Liver (tissue), 9 donors: ENCODE results near the gene TFAP2D. TPM values are rescaled to one million over a fixed set of nuclear protein-coding genes. Genes with fewer than 3 reads are reported as not detected.

Experiments used
- DNase-seq: peaks from one replicate; pipeline ENCODE4 v3.0.0-alpha.2; 2017; ENCODE audit warnings: low spot score
- H3K27ac ChIP-seq, 2 donors: one replicate each; pipeline ENCODE4 v1.7.0; 2013; ENCODE audit warnings: inconsistent platforms in 2 of 2, low read length in 2 of 2, control low read depth in 1 of 2, low read depth in 1 of 2, mild to moderate bottlenecking in 1 of 2
- H3K27me3 ChIP-seq, 4 donors: one replicate each; pipeline versions ENCODE4 v1.6.1 to v1.7.0; 2013; ENCODE audit warnings: low read length in 3 of 4, inconsistent platforms in 1 of 4, mild to moderate bottlenecking in 1 of 4, moderate library complexity in 1 of 4; ENCODE audit not compliant: control insufficient read depth in 4 of 4, insufficient read depth in 4 of 4
- H3K36me3 ChIP-seq, 4 donors: one replicate each; pipeline versions ENCODE4 v1.6.1 to v1.7.0; 2013; ENCODE audit warnings: low read length in 3 of 4, mild to moderate bottlenecking in 3 of 4, low read depth in 1 of 4, moderate library complexity in 1 of 4; ENCODE audit not compliant: control insufficient read depth in 4 of 4, insufficient read depth in 3 of 4
- H3K4me1 ChIP-seq, 4 donors: one replicate each; pipeline versions ENCODE4 v1.6.1 to v1.7.0; 2013; ENCODE audit warnings: low read length in 3 of 4, mild to moderate bottlenecking in 3 of 4, moderate library complexity in 1 of 4; ENCODE audit not compliant: control insufficient read depth in 4 of 4, insufficient read depth in 4 of 4
- H3K4me3 ChIP-seq, 3 donors: one replicate each; pipeline versions ENCODE4 v1.6.1 to v1.7.0; 2013; ENCODE audit warnings: low read length in 3 of 3, control low read depth in 1 of 3, low read depth in 1 of 3, mild to moderate bottlenecking in 1 of 3
- H3K9ac ChIP-seq, 2 donors: one replicate each; pipeline ENCODE4 v1.7.0; 2013; ENCODE audit warnings: low read length in 2 of 2, mild to moderate bottlenecking in 2 of 2, moderate library complexity in 2 of 2, control low read depth in 1 of 2, low read depth in 1 of 2
- H3K9me3 ChIP-seq, 4 donors: one replicate each; pipeline versions ENCODE4 v1.6.1 to v1.7.0; 2013; ENCODE audit warnings: low read length in 3 of 4; ENCODE audit not compliant: control insufficient read depth in 4 of 4
- FOXA2 ChIP-seq: IDR thresholded peaks from 2 replicates; pipeline ENCODE4 v1.6.1; 2016; ENCODE audit warnings: antibody characterized with exemption
- GABPA ChIP-seq, 2 donors: IDR thresholded peaks in 1 of 2; conservative IDR thresholded peaks in 1 of 2; 2 replicates each; pipeline ENCODE4 v1.6.1; 2016; ENCODE audit warnings: antibody characterized with exemption in 2 of 2, mild to moderate bottlenecking in 1 of 2, moderate library complexity in 1 of 2
- HNF4A ChIP-seq, 2 donors: conservative IDR thresholded peaks; 2 replicates each; pipeline ENCODE4 v1.6.1; 2016; ENCODE audit warnings: antibody characterized with exemption in 2 of 2, mild to moderate bottlenecking in 2 of 2
- HNF4G ChIP-seq: IDR thresholded peaks from 2 replicates; pipeline ENCODE4 v1.6.1; 2016; ENCODE audit warnings: antibody characterized with exemption
- NR2F2 ChIP-seq: IDR thresholded peaks from 2 replicates; pipeline ENCODE4 v1.6.1; 2016; ENCODE audit warnings: antibody characterized with exemption
- RAD21 ChIP-seq, 2 donors: IDR thresholded peaks; 2 replicates each; pipeline ENCODE4 v1.6.1; 2016; ENCODE audit warnings: antibody characterized with exemption in 2 of 2, mild to moderate bottlenecking in 2 of 2
- RXRA ChIP-seq, 2 donors: IDR thresholded peaks; 2 replicates each; pipeline ENCODE4 v1.6.1; 2017 to 2018; ENCODE audit warnings: antibody characterized with exemption in 2 of 2, mild to moderate bottlenecking in 1 of 2
- TAF1 ChIP-seq: conservative IDR thresholded peaks from 2 replicates; pipeline ENCODE4 v1.6.1; 2016; ENCODE audit warnings: antibody characterized with exemption, mild to moderate bottlenecking
- YY1 ChIP-seq: IDR thresholded peaks from 2 replicates; pipeline ENCODE4 v1.6.1; 2016; ENCODE audit warnings: antibody characterized with exemption, mild to moderate bottlenecking
- WGBS: extraction: QIAGEN DNeasy Blood & Tissue Kit; methylation state at CpG from one replicate; pipeline ENCODE4 v1.1.7; 2013; 5-methylcytosine and 5-hydroxymethylcytosine counted together
- polyA plus RNA-seq, 2 donors: library from polyadenylated mRNA; stranded (reverse) in 1 of 2; unstranded in 1 of 2; fragments of 200-250 nt in 1 of 2; fragments of >200 nt in 1 of 2; fragmentation: Nextera tagmentation in 1 of 2; extraction: Ambion mirVana in 1 of 2; gene quantifications; one replicate each; pipeline versions ENCODE4 v1.2.1 to v1.2.3, GENCODE V29; 2013 to 2015
- total RNA-seq, 2 donors: library from RNA; depleted of rRNA; stranded (reverse); fragments of >200 nt; gene quantifications; one replicate each; pipeline ENCODE4 v1.2.3, GENCODE V29; 2014
- TF ChIP-seq, protein P1 (sequence below): IDR thresholded peaks from 2 replicates; pipeline ENCODE4 v1.6.1; 2016; ENCODE audit warnings: antibody characterized with exemption, mild to moderate bottlenecking
- TF ChIP-seq, protein P2 (sequence below): IDR thresholded peaks from 2 replicates; pipeline ENCODE4 v1.6.1; 2016; ENCODE audit warnings: antibody characterized with exemption
- TF ChIP-seq, protein P3 (sequence below): fragments of 150-350 bp; IDR thresholded peaks from 2 replicates; pipeline ENCODE4 v1.5.1; 2017; ENCODE audit warnings: improper control_type of control experiment, low read depth, low read length; ENCODE audit not compliant: missing input control
- donor health status: healthy.
- donor health status: healthy.
- donor health status: healthy.
- donor health status: healthy.
- donor health status: healthy.

The TFAP2D gene
- total and polyA plus RNA-seq, 4 donors: not detected

DNA sequence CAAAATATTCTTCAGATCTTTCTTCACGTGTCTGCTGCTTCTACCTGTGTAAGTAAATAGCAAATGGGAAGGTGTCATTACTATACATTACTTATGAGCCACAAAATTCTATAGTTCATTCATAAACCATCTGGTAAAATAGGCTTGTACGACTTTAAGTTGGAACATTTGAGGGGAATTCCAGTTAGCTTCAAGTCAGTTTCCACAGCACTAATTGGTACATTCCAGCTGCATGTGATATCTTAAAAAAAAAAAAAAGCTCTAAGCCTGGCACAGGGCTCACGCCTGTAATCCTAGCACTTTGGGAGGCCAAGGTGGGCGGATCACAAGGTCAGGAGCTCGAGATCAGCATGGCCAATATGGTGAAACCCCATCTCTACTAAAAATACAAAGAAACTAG is 82.2 kb downstream of the TFAP2D start:
- H3K9me3 ChIP-seq: no peaks in the 10 kb centered on the region
- no peak overlapping the region for H3K9ac ChIP-seq
- H3K27ac ChIP-seq: no peak overlapping the region
- no peak for TF ChIP-seq GABPA (IDR thresholded peaks at IDR 0.05 in 1 of 2, conservative IDR thresholded peaks at IDR 0.05 in 1 of 2)
- H3K36me3 ChIP-seq: no peaks in the 10 kb centered on the region
- H3K27me3 ChIP-seq: no peaks in the 10 kb centered on the region
- no peak for DNase-seq
- no peaks in the 10 kb centered on the region for H3K4me1 ChIP-seq
- WGBS: 63% methylated on average over 5 of the region's 5 CpGs
- no peak overlapping the region for H3K4me3 ChIP-seq

DNA sequence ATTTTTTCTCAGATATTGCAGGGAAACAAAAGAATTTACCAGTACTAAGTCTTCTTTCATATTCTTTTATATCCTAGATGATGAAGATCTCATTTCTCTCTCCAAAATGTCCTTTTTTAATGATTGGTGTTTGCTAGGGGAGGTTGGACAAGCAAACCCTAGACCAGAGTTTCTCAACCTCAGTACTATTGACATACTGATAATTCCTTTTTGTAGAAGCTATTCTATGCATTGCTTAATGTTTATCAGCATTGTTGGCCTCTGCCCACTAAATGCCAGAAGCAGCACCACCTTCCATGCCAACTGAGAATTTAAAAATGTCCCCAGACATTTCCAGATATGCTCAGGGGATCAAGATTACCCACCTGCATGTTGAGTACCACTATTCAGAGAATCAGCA is 91.0 kb downstream of the TFAP2D start:
- H3K36me3 ChIP-seq: no peaks in the 10 kb centered on the region
- H3K9ac ChIP-seq: no peak overlapping the region
- TF ChIP-seq FOXA2 (no peak), HNF4A (conservative IDR thresholded peaks at IDR 0.05) (peak; percentile 9 to 32)
- peaks cover 0 to 6% (median 0%) of the 10 kb centered on the region in 4 donors for H3K4me1 ChIP-seq
- no peaks in the 10 kb centered on the region for H3K9me3 ChIP-seq
- no peaks in the 10 kb centered on the region for H3K27me3 ChIP-seq
- H3K4me3 ChIP-seq: no peak overlapping the region
- DNase-seq: no peak
- no peak overlapping the region for H3K27ac ChIP-seq

DNA sequence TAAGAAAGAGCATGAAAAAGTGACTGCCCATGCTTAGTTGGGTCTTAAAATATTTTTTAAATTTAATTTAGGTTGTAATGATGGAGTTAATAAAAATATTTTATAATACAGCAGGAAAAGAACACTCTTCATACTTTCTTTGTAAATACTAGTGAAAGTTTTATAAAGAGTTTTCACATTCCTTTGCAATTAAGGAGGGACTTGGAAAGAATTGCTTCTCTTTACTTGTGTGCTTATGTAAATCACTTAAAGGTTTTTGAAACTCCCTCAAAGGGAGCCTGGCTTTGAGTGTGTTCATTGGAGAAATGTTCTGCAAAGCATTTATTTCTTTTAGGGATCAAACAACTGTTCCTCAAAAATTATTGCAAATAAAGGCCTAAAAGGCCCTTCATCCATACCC is 93.7 kb downstream of the TFAP2D start:
- Histone ChIP-seq H3K9me3 (no peaks in the 10 kb centered on the region), H3K27ac (no peak overlapping the region), H3K4me3 (no peak overlapping the region), H3K27me3 (no peaks in the 10 kb centered on the region), H3K9ac (no peak overlapping the region), H3K4me1 (peaks cover 0 to 6% (median 0%) of the 10 kb centered on the region in 4 donors), H3K36me3 (no peaks in the 10 kb centered on the region)
- TF ChIP-seq TAF1 (no peak), RAD21 (IDR thresholded peaks at IDR 0.05) (no peak), RXRA (IDR thresholded peaks at IDR 0.05) (no peak), HNF4A (conservative IDR thresholded peaks at IDR 0.05) (no peak), GABPA (IDR thresholded peaks at IDR 0.05 in 1 of 2, conservative IDR thresholded peaks at IDR 0.05 in 1 of 2) (no peak), NR2F2 (no peak), HNF4G (no peak), YY1 (no peak)
- TF ChIP-seq, protein P1, sequence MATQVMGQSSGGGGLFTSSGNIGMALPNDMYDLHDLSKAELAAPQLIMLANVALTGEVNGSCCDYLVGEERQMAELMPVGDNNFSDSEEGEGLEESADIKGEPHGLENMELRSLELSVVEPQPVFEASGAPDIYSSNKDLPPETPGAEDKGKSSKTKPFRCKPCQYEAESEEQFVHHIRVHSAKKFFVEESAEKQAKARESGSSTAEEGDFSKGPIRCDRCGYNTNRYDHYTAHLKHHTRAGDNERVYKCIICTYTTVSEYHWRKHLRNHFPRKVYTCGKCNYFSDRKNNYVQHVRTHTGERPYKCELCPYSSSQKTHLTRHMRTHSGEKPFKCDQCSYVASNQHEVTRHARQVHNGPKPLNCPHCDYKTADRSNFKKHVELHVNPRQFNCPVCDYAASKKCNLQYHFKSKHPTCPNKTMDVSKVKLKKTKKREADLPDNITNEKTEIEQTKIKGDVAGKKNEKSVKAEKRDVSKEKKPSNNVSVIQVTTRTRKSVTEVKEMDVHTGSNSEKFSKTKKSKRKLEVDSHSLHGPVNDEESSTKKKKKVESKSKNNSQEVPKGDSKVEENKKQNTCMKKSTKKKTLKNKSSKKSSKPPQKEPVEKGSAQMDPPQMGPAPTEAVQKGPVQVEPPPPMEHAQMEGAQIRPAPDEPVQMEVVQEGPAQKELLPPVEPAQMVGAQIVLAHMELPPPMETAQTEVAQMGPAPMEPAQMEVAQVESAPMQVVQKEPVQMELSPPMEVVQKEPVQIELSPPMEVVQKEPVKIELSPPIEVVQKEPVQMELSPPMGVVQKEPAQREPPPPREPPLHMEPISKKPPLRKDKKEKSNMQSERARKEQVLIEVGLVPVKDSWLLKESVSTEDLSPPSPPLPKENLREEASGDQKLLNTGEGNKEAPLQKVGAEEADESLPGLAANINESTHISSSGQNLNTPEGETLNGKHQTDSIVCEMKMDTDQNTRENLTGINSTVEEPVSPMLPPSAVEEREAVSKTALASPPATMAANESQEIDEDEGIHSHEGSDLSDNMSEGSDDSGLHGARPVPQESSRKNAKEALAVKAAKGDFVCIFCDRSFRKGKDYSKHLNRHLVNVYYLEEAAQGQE: no peak
- TF ChIP-seq, protein P2, sequence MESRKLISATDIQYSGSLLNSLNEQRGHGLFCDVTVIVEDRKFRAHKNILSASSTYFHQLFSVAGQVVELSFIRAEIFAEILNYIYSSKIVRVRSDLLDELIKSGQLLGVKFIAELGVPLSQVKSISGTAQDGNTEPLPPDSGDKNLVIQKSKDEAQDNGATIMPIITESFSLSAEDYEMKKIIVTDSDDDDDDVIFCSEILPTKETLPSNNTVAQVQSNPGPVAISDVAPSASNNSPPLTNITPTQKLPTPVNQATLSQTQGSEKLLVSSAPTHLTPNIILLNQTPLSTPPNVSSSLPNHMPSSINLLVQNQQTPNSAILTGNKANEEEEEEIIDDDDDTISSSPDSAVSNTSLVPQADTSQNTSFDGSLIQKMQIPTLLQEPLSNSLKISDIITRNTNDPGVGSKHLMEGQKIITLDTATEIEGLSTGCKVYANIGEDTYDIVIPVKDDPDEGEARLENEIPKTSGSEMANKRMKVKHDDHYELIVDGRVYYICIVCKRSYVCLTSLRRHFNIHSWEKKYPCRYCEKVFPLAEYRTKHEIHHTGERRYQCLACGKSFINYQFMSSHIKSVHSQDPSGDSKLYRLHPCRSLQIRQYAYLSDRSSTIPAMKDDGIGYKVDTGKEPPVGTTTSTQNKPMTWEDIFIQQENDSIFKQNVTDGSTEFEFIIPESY: no peak
- TF ChIP-seq, protein P3, sequence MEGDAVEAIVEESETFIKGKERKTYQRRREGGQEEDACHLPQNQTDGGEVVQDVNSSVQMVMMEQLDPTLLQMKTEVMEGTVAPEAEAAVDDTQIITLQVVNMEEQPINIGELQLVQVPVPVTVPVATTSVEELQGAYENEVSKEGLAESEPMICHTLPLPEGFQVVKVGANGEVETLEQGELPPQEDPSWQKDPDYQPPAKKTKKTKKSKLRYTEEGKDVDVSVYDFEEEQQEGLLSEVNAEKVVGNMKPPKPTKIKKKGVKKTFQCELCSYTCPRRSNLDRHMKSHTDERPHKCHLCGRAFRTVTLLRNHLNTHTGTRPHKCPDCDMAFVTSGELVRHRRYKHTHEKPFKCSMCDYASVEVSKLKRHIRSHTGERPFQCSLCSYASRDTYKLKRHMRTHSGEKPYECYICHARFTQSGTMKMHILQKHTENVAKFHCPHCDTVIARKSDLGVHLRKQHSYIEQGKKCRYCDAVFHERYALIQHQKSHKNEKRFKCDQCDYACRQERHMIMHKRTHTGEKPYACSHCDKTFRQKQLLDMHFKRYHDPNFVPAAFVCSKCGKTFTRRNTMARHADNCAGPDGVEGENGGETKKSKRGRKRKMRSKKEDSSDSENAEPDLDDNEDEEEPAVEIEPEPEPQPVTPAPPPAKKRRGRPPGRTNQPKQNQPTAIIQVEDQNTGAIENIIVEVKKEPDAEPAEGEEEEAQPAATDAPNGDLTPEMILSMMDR: no peak
- no peak for DNase-seq
